ENCODE measurements around the gene CRHR1. TPM values are rescaled to one million over a fixed set of nuclear protein-coding genes. Genes with fewer than 3 reads are reported as not detected.

CRHR1 gene
- total RNA-seq, 2 donors from 2014 or later = not detected

DNA sequence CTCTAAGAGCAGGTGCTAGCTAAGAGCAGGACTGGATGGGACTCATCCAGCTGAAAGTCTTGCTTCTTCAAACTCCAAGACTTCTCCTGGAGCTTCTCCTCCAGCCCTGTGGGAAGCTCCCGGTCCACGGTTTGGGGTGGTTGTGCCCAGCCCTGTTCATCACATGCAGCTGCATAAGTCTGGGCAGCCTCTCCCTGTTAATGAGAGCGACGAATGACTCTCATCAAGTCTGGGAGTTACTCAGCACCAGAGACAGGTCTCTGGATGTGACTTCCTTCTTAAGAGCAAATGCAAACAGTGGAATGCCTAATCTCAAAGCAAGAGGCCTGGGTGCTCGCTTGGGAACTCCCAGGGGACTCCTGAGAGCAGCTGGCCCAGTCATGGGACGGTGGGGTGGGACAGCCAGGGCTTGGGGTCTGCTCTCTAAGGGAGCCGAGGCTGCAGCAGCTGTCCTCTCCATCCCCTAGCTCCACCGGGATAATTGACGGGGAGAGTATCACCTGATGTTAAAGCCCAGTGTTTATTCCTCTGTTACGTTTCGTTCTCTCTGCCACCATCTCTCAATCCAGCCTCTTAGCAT is 35.3 kb upstream of the CRHR1 start:
- ATAC-seq (ENCODE audit: insufficient number of reproducible peaks, low FRiP score, low read depth) = no peak
- no peaks in the 10 kb centered on the region for H3K27me3 ChIP-seq (replicated peaks; ENCODE audit: insufficient read depth)
- no peaks in the 10 kb centered on the region for H3K36me3 ChIP-seq
- no peaks in the 10 kb centered on the region for H3K9me3 ChIP-seq
- TF ChIP-seq, protein P1, sequence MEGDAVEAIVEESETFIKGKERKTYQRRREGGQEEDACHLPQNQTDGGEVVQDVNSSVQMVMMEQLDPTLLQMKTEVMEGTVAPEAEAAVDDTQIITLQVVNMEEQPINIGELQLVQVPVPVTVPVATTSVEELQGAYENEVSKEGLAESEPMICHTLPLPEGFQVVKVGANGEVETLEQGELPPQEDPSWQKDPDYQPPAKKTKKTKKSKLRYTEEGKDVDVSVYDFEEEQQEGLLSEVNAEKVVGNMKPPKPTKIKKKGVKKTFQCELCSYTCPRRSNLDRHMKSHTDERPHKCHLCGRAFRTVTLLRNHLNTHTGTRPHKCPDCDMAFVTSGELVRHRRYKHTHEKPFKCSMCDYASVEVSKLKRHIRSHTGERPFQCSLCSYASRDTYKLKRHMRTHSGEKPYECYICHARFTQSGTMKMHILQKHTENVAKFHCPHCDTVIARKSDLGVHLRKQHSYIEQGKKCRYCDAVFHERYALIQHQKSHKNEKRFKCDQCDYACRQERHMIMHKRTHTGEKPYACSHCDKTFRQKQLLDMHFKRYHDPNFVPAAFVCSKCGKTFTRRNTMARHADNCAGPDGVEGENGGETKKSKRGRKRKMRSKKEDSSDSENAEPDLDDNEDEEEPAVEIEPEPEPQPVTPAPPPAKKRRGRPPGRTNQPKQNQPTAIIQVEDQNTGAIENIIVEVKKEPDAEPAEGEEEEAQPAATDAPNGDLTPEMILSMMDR (IDR thresholded peaks at IDR 0.05) = no peak
- no peak overlapping the region for H3K27ac ChIP-seq
- H3K4me3 ChIP-seq = no peak overlapping the region
- no peaks in the 10 kb centered on the region for H3K4me1 ChIP-seq (ENCODE audit: control insufficient read depth in 1 of 2, low read depth in 2 of 2)
- DNase-seq (ENCODE audit: low spot score) = no peak

DNA sequence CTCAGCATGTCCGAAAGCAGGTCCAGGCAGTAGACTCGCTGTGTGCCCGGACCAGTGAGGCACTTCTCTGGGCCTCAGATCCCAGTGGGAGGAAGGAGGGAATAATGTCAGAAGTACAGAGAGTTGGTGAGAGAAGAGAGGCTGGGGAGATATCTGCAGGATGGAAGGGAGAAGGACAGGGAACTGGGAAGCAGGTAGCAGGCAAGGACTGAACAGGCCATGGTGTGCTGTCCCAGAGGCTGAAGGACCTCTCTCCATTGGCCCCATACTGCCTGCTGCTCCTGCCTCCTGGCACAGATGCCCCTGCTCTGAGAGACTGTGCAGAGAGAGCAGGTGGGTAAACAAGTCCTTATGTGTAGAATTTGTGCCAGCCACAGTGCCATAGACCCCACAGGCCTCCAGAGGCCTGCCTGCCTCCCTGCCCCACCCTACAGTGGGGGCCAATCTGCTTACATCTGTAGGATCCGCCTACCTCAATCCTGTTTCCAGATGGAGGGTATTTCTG is 34.2 kb upstream of the CRHR1 start:
- H3K4me3 ChIP-seq = no peak overlapping the region
- ATAC-seq (ENCODE audit: insufficient number of reproducible peaks, low FRiP score, low read depth) (no peak), DNase-seq (ENCODE audit: low spot score) (no peak)
- H3K27me3 ChIP-seq (replicated peaks; ENCODE audit: insufficient read depth) = no peaks in the 10 kb centered on the region
- TF ChIP-seq, protein P1 (IDR thresholded peaks at IDR 0.05) = no peak
- no peaks in the 10 kb centered on the region for H3K4me1 ChIP-seq (ENCODE audit: control insufficient read depth in 1 of 2, low read depth in 2 of 2)
- H3K27ac ChIP-seq = no peak overlapping the region
- H3K36me3 ChIP-seq = no peaks in the 10 kb centered on the region
- H3K9me3 ChIP-seq = no peaks in the 10 kb centered on the region

- Histone ChIP-seq H3K4me3 (no peak overlapping the region), H3K27ac (no peak overlapping the region), H3K9me3 (no peaks in the 10 kb centered on the region), H3K27me3 (replicated peaks; ENCODE audit: insufficient read depth) (no peaks in the 10 kb centered on the region), H3K4me1 (ENCODE audit: control insufficient read depth in 1 of 2, low read depth in 2 of 2) (no peaks in the 10 kb centered on the region), H3K36me3 (no peaks in the 10 kb centered on the region)
- no peak for ATAC-seq (ENCODE audit: insufficient number of reproducible peaks, low FRiP score, low read depth)
- TF ChIP-seq, protein P1 (IDR thresholded peaks at IDR 0.05) = no peak
- no peak for DNase-seq (ENCODE audit: low spot score)
Measured at GRCh38 chr17:45750779-45751440, 33.2 kb upstream of the CRHR1 start.

DNA sequence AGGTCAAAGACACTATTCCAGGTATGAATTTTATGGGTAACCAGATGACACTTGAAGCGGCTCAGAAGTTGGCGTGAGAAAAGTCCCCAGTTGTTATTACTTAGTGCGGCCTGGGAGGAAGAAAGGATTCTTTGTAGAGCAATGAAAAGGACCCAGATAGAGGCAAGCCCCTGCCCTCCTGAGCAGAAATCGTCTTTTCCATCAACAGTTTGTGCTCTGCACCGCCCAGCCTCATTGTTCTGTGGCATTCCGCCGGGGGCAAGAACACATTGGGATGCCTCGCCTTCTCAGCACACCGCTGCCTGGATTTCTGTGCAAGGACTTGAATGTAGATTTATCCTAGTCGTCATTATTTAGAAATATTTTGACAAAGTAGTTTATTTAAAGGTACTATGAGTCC is 32.7 kb upstream of the CRHR1 start:
- H3K27me3 ChIP-seq (replicated peaks; ENCODE audit: insufficient read depth) = no peaks in the 10 kb centered on the region
- H3K36me3 ChIP-seq = no peaks in the 10 kb centered on the region
- no peaks in the 10 kb centered on the region for H3K4me1 ChIP-seq (ENCODE audit: control insufficient read depth in 1 of 2, low read depth in 2 of 2)
- H3K9me3 ChIP-seq = no peaks in the 10 kb centered on the region
- H3K4me3 ChIP-seq = no peak overlapping the region
- DNase-seq (ENCODE audit: low spot score) (no peak), ATAC-seq (ENCODE audit: insufficient number of reproducible peaks, low FRiP score, low read depth) (no peak)
- H3K27ac ChIP-seq = no peak overlapping the region
- TF ChIP-seq, protein P1 (IDR thresholded peaks at IDR 0.05) = no peak

DNA sequence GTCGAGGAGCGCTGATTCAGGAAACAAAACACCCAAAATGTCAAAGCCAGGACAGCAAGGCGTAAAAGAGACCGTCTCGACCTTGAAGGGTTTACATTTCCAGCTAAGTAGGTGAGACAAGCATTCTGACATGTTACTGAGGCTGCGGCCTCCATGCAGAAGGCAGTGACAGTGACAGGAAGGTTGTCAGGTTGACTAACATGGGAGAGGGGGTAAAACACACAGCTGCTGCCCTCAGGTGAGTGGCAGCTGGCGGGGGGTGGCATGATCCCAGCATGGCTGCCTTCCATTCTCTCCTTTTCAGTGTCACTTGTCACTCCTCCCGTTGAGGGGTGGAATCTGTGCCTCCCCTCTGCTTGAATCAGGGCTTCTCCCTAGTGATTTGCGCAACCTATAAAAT is 31.9 kb upstream of the CRHR1 start:
- H3K4me1 ChIP-seq (ENCODE audit: control insufficient read depth in 1 of 2, low read depth in 2 of 2) = no peaks in the 10 kb centered on the region
- no peaks in the 10 kb centered on the region for H3K9me3 ChIP-seq
- no peak overlapping the region for H3K4me3 ChIP-seq
- no peak overlapping the region for H3K27ac ChIP-seq
- no peaks in the 10 kb centered on the region for H3K36me3 ChIP-seq
- H3K27me3 ChIP-seq (replicated peaks; ENCODE audit: insufficient read depth) = no peaks in the 10 kb centered on the region
- TF ChIP-seq, protein P1 (IDR thresholded peaks at IDR 0.05) = no peak
- ATAC-seq (ENCODE audit: insufficient number of reproducible peaks, low FRiP score, low read depth) (no peak), DNase-seq (ENCODE audit: low spot score) (no peak)
